UCSD-AML1 (cell line): ENCODE data around the gene SH3D19.

Experiments
- DNase-seq: peaks from one replicate; lab custom pipeline; 2025; ENCODE audit not compliant: unreplicated experiment; lab: John Stamatoyannopoulos, UW

SH3D19 gene

GRCh38 chr4:151325111-151325948, at the start of gene SH3D19:
TSS of gene SH3D19 (minus strand) at chr4:151325605. CDS start at chr4:151325352, 253 bp downstream.
- DNase-seq: no peak

GRCh38 chr4:151362404-151363164, 37.2 kb upstream of the SH3D19 start:
- DNase-seq: peak; percentile 70

GRCh38 chr4:151361966-151362365, 36.6 kb upstream of the SH3D19 start:
- no peak for DNase-seq

GRCh38 chr4:151361126-151361525, 35.7 kb upstream of the SH3D19 start:
- no peak for DNase-seq

- no peak for DNase-seq
These were observed 34.2 kb upstream of the SH3D19 start for GRCh38 chr4:151359576-151359975.

GRCh38 chr4:151358266-151358665, 32.9 kb upstream of the SH3D19 start:
- DNase-seq: no peak

- DNase-seq: no peak
These were observed 31.1 kb upstream of the SH3D19 start for GRCh38 chr4:151356510-151356909.

GRCh38 chr4:151355155-151355554, 29.8 kb upstream of the SH3D19 start:
- no peak for DNase-seq

GRCh38 chr4:151347490-151348235, 22.3 kb upstream of the SH3D19 start:
- DNase-seq: no peak

- no peak for DNase-seq
These were observed 19.5 kb upstream of the SH3D19 start for GRCh38 chr4:151344948-151345347.

- no peak for DNase-seq
These were observed 15.5 kb upstream of the SH3D19 start for GRCh38 chr4:151340751-151341385.

- no peak for DNase-seq
These were observed 14.1 kb upstream of the SH3D19 start for GRCh38 chr4:151339467-151339866.

- no peak for DNase-seq
These were observed 6.1 kb upstream of the SH3D19 start for GRCh38 chr4:151331276-151332042.

GRCh38 chr4:151329217-151330007, 4.0 kb upstream of the SH3D19 start:
- DNase-seq: no peak

- DNase-seq: no peak
These were observed 493 bp upstream of the SH3D19 start for GRCh38 chr4:151325949-151326246.

- no peak for DNase-seq
These were observed 674 bp downstream of the SH3D19 start for GRCh38 chr4:151324752-151325110.

- no peak for DNase-seq
These were observed 1.2 kb downstream of the SH3D19 start for GRCh38 chr4:151324124-151324751.

- DNase-seq: no peak
These were observed 1.7 kb downstream of the SH3D19 start for GRCh38 chr4:151323667-151324066.

GRCh38 chr4:151322570-151322969, 2.8 kb downstream of the SH3D19 start:
- no peak for DNase-seq
